Small intestine (tissue), 16 donors: Measurements from ENCODE around the gene KDM2B. TPM values are rescaled to one million over a fixed set of nuclear protein-coding genes. Genes with fewer than 3 reads are reported as not detected.

ENCODE experiments used
- DNase-seq, 2 donors: peaks; one replicate each; pipeline versions ENCODE4 v3.0.0 to v3.0.0-alpha.2; 2013
- FAIRE-seq: peaks from 2 replicates; lab custom pipeline; 2012; peaks lifted over from hg19 to GRCh38; lab: Jason Lieb, UNC
- H3K27ac ChIP-seq, 3 donors: one replicate each; pipeline ENCODE4 v1.5.1; 2013; ENCODE audit warnings: low read length in 2 of 3, mild to moderate bottlenecking in 2 of 3, control low read depth in 1 of 3, inconsistent platforms in 1 of 3, low read depth in 1 of 3, moderate library complexity in 1 of 3
- H3K27me3 ChIP-seq, 3 donors: one replicate each; pipeline ENCODE4 v1.6.1; 2013; ENCODE audit warnings: low read length in 3 of 3, inconsistent platforms in 1 of 3; ENCODE audit not compliant: control insufficient read depth in 3 of 3, insufficient read depth in 3 of 3
- H3K36me3 ChIP-seq, 3 donors: one replicate each; pipeline ENCODE4 v1.6.1; 2013; ENCODE audit warnings: low read length in 3 of 3, inconsistent platforms in 1 of 3, low read depth in 1 of 3, mild to moderate bottlenecking in 1 of 3, moderate library complexity in 1 of 3; ENCODE audit not compliant: control insufficient read depth in 3 of 3, insufficient read depth in 2 of 3
- H3K4me1 ChIP-seq, 3 donors: one replicate each; pipeline ENCODE4 v1.6.1; 2013; ENCODE audit warnings: low read length in 2 of 3, inconsistent platforms in 1 of 3, low read depth in 1 of 3, mild to moderate bottlenecking in 1 of 3, moderate library complexity in 1 of 3; ENCODE audit not compliant: control insufficient read depth in 3 of 3, insufficient read depth in 2 of 3
- H3K4me3 ChIP-seq, 3 donors: one replicate each; pipeline ENCODE4 v1.5.1; 2013; ENCODE audit warnings: low read length in 3 of 3, control low read depth in 1 of 3, inconsistent platforms in 1 of 3, low read depth in 1 of 3, mild to moderate bottlenecking in 1 of 3, moderate library complexity in 1 of 3
- H3K9me3 ChIP-seq, 2 donors: one replicate each; pipeline ENCODE4 v1.6.1; 2013; ENCODE audit warnings: low read depth in 1 of 2, low read length in 1 of 2; ENCODE audit not compliant: control insufficient read depth in 2 of 2, insufficient read depth in 1 of 2
- whole genome bisulfite sequencing, 3 donors: extraction: QIAGEN DNeasy Blood & Tissue Kit; methylation state at CpG; one replicate each; pipeline ENCODE4 v1.1.7; 2013; 5-methylcytosine and 5-hydroxymethylcytosine counted together
- long read RNA-seq, 10 donors: transcript quantifications; one replicate each; lab custom pipeline, GENCODE V29; 2026
- polyA plus RNA-seq, 4 donors: library from polyadenylated mRNA; stranded (reverse) in 3 of 4; unstranded in 1 of 4; fragments of 200-250 nt in 3 of 4; fragments of 120-200 nt in 1 of 4; gene quantifications; one replicate each; pipeline versions ENCODE4 v1.2.1 to v1.2.3, GENCODE V29; 2013
- donor health status: healthy with polysubstance abuse.
- donor health status: control.
- donor health status: control.
- donor health status: Bipolar disorder and iron deficiency.
- donor health status: healthy.

KDM2B gene
- 10 to 100 TPM in 2 of 4 donors, 1 to 10 TPM in 2; 7.6 to 16.0 (median 11.8) TPM for polyA plus RNA-seq
- long read RNA-seq, donor 1 = 0 reads
- long read RNA-seq, donor 2 = 0 reads
- long read RNA-seq, donor 3 = 0 reads
- long read RNA-seq, donor 4 = 0 reads
- long read RNA-seq, donor 5 = 0 reads
- long read RNA-seq, donor 6 = 0 reads
- long read RNA-seq, donor 7 = 0 reads
- long read RNA-seq, donor 8 = 0 reads
- long read RNA-seq, donor 9 = 0 reads
- long read RNA-seq, donor 10 = 0 reads

DNA sequence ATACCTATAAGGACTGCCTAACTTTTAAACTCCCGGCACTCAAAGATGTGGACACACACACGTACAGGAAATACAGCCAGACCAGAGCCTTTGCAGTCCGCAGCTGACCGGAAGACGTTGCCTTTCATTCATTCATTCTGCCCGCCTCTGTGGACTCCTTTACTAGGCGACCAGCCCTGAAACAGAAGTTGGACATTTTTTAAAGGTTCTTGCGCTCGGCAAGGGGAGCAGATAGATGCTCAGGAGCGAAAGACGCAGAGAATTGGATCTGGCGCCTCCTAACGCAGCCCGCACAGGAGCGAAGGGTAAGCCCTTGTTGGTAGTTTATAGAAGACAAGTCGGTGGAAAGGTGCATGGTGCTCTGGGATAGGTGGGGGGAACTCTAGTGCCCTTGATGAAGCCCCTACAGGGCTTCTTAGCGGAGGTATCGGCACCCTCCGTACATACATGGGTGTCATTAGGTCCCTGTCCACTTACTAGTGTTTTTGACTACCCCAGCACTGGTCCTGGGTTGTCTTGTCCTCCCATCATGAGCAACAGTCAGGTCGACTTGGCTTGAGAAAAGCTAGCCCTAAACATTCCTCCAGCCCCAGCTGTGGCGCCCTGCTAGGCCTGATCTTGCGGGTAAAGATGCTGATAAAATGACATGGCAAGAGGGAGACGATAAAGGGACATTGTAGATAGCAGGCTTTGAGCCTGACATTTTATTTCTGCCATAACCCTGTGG is at the start of gene KDM2B:
KDM2B (minus strand) TSS at position 65 of the 727 bp plus-strand sequence. CDS start 112 bp downstream, outside the sequence.
- no peaks in the 10 kb centered on the region for H3K9me3 ChIP-seq
- H3K4me1 ChIP-seq = peaks cover 2 to 36% (median 9%) of the 10 kb centered on the region in 3 donors
- peaks cover 0 to 4% (median 0%) of the 10 kb centered on the region in 3 donors for H3K36me3 ChIP-seq
- FAIRE-seq (no peak), DNase-seq (peak; percentile 26 to 40)
- H3K4me3 ChIP-seq = peak within 1 kb of the TSS; percentile 38 to 70 (median 70)
- H3K27me3 ChIP-seq = no peaks in the 10 kb centered on the region
- H3K27ac ChIP-seq = peak within 1 kb of the TSS; percentile 26 to 85 (median 45)
- WGBS, 3 donors = 8 to 22% (median 17%) methylated on average over 23 of the region's 23 CpGs

DNA sequence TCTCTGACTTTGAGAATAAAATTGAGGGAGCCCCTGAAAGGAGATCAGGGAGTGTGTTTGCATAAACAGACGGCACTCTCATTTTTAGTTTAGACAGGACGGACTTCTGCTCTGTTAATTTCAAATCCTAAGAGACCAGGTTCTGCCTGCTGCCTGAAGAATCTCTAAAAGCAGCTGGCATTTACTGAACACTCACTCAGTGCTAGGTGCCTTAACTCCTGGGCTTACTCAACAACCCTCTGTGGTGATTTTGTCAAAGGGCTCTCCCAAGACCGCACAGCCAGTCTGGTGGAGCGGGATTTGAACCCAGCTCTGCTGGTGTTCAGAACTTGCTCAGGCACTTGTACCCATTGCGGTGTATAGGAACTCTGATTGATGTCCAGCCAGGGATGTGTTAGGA is 47.7 kb upstream of the KDM2B start:
- peak overlapping the region; percentile 52 to 99 (median 97) for H3K27ac ChIP-seq
- FAIRE-seq (no peak), DNase-seq (no peak)
- peaks cover 0 to 31% (median 0%) of the 10 kb centered on the region in 3 donors for H3K36me3 ChIP-seq
- peak overlapping the region in 2 of 3 donors; percentile 74 to 94 for H3K4me3 ChIP-seq
- H3K4me1 ChIP-seq = peaks cover 4 to 59% (median 13%) of the 10 kb centered on the region in 3 donors
- no peaks in the 10 kb centered on the region for H3K9me3 ChIP-seq
- H3K27me3 ChIP-seq = no peaks in the 10 kb centered on the region
- 50 to 61% (median 56%) methylated on average over 5 of the region's 5 CpGs for WGBS, 3 donors

DNA sequence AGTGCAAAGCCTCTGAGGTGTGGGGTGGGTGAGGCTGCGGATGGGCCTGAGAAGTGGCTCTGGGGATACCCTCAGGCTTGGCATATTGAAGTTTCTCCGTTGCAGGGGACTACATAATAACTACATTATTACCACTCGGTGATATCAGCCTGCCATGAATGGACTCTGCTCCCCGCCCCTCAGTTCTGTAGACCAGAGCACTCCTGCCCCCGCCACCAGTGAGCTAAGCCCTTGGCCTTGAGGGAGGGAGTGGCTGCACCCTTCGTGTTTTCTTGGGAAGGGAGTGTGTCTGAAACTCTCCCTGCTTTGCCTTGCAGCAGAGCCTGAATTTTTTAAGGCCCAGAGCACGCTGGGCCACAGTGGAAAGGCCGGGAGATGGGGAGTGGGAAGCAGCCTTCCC is 47.2 kb upstream of the KDM2B start:
- 2 to 28% (median 16%) methylated on average over 8 of the region's 8 CpGs for WGBS, 3 donors
- FAIRE-seq (no peak), DNase-seq (peak; percentile 86 to 93)
- H3K27me3 ChIP-seq = no peaks in the 10 kb centered on the region
- H3K36me3 ChIP-seq = peaks cover 0 to 29% (median 0%) of the 10 kb centered on the region in 3 donors
- H3K9me3 ChIP-seq = no peaks in the 10 kb centered on the region
- peaks cover 4 to 56% (median 11%) of the 10 kb centered on the region in 3 donors for H3K4me1 ChIP-seq
- peak overlapping the region; percentile 90 to 99 (median 97) for H3K27ac ChIP-seq
- H3K4me3 ChIP-seq = peak overlapping the region; percentile 51 to 94 (median 74)

DNA sequence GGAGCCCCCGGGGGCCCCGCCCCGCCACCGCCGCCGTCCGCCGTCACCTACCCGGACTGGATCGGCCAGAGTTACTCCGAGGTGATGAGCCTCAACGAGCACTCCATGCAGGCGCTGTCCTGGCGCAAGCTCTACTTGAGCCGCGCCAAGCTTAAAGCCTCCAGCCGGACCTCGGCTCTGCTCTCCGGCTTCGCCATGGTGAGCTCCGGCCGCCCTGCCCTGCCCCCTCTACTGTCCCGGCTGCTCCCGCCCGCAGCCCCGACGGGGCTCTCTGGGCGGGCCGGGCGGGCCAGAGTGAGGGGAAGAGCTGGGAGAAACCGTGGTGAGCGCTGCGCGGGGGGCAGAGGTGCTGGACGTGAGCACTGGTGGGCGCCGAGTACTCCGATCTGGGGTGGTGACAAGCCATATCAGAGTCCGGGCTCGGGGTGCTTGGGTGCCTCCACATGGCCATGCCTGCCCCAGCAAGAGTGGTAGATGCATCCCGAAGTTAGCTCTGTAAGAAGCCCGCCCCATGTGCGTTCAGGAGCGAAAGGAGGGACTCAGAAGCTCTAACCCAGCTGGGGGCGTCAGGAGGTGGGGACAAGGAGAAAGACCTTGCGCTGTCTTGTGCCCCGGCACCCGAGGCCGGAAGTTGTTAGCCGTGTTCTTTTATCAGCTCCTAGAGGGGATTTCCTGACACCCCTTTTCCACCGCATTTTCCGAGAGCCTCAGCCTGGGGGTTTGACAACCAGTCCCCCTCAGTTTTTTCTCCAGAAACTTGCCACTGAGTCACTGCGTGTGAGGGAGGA is 46.2 kb upstream of the KDM2B start:
- Histone ChIP-seq H3K4me1 (peaks cover 4 to 47% (median 11%) of the 10 kb centered on the region in 3 donors), H3K27me3 (no peaks in the 10 kb centered on the region), H3K36me3 (peaks cover 0 to 25% (median 0%) of the 10 kb centered on the region in 3 donors), H3K4me3 (peak overlapping the region; percentile 51 to 94 (median 74)), H3K9me3 (no peaks in the 10 kb centered on the region), H3K27ac (peak overlapping the region; percentile 90 to 99 (median 97))
- DNase-seq = peak; percentile 62 to 87
- 0 to 1% (median 0%) methylated on average over 40 to 53 of the region's 53 CpGs for whole genome bisulfite sequencing, 3 donors
- no peak for FAIRE-seq

DNA sequence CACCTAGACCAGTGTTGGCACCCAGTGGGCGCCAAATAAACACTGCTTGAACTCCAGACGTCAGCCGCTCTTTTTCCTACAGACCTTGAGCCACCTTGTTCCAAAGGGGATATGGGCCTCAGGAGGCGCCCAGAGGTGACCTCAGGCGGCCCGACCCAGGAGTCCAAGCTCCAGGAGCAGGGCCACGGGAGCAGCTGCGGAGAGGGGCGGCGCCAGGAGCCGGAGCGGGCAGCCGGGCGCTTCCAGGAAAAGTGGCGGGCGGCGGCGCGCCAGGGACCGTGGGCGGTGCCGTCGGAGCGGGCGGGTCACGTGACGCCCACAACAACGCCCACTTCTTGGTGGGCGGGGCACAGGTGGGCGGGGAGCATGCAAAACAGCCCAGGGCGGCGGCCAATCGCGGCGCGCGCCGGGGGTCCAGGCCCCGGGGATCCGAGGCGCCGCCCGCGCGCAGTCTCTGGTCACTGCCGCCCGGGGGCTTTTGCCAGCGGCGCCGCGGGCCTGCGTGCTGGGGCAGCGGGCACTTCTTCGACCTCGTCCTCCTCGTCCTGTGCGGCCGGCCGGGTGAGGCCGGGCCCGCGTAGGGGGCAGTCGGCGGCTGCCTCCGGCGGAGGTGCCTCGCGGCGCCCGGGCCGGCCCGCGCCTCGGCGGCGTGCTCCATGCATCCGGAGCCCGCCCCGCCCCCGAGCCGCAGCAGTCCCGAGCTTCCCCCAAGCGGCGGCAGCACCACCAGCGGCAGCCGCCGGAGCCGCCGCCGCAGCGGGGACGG is 45.4 kb upstream of the KDM2B start, which contains the start of gene ORAI1:
ORAI1 (plus strand) TSS at position 444 of the 766 bp plus-strand sequence.
- H3K4me1 ChIP-seq = peaks cover 4 to 42% (median 9%) of the 10 kb centered on the region in 3 donors
- FAIRE-seq (no peak), DNase-seq (peak; percentile 96 to 100)
- no peaks in the 10 kb centered on the region for H3K27me3 ChIP-seq
- H3K36me3 ChIP-seq = peaks cover 0 to 22% (median 0%) of the 10 kb centered on the region in 3 donors
- H3K4me3 ChIP-seq = peak within 1 kb of the TSS; percentile 51 to 94 (median 74)
- 0 to 1% (median 1%) methylated on average over 41 to 92 of the region's 92 CpGs for WGBS, 3 donors
- H3K27ac ChIP-seq = peak within 1 kb of the TSS; percentile 90 to 99 (median 97)
- H3K9me3 ChIP-seq = no peaks in the 10 kb centered on the region

DNA sequence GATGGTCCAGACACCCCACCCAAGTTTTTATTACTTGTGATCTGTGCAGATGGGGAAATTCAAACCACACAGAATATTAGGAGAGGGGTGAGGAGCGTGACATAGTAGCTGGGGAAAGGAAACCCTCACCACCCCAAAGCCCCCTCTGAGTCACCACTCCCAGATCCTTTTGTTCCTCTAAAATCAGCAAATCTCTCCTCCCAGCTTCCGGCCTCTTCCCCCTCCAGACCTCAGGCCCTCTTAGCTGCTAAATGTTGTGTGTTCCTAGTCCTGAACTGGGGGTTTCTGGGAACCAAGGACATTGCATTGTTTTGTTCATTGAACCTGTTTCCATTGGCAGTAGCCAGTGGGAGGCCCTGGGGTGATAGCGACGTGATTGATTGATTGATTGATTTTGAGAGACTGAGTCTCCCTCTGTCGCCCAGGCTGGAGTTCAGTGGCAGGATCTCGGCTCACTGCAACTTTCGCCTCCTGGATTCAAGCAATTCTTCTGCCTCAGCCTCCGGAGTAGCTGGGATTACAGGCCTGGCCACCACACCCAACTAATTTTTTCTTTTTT is 39.6 kb upstream of the KDM2B start:
- Histone ChIP-seq H3K4me3 (no peak overlapping the region), H3K27me3 (no peaks in the 10 kb centered on the region), H3K27ac (no peak overlapping the region), H3K4me1 (peaks cover 0 to 9% (median 3%) of the 10 kb centered on the region in 3 donors), H3K9me3 (no peaks in the 10 kb centered on the region), H3K36me3 (no peaks in the 10 kb centered on the region)
- WGBS, 3 donors = 81 to 86% (median 81%) methylated on average over 8 of the region's 8 CpGs
- FAIRE-seq (no peak), DNase-seq (no peak)

DNA sequence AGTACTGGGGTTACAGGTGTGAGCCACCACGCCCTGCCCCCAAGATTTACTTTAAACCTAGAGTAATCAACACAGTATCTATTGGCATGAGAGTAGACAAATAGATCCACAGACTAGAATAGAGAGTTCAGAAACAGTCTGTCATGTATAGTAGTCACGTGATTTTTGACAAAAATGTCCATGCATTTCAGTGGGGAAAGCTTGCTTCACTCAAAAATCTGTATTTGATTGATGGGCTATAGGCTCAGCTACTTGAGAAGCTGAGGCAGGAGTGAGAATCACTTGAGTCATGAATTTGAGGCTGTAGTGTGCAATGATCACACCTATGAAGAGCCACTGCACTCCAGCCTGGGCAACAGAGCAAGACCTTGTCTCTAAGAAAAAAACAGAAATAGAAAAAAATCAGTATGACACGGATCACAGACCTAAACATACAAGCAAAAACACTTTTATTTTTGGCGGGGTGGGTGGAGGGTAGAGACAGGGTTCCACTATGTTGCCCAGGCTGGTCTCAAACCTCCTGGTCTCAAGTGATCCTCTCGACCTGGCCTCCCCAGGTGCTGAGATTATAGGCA is 37.9 kb upstream of the KDM2B start:
- Histone ChIP-seq H3K9me3 (no peaks in the 10 kb centered on the region), H3K27me3 (no peaks in the 10 kb centered on the region), H3K4me1 (peaks cover 0 to 3% (median 0%) of the 10 kb centered on the region in 3 donors), H3K27ac (no peak overlapping the region), H3K4me3 (no peak overlapping the region), H3K36me3 (no peaks in the 10 kb centered on the region)
- FAIRE-seq = no peak
- DNase-seq = no peak
- 65 to 78% (median 71%) methylated on average over 5 of the region's 5 CpGs for WGBS, 3 donors
